GM18520 (cell line): ENCODE data around the gene RAB11FIP4.
"Not testable (repeated sequence)": the region's sequence is repeated elsewhere in the genome, so short reads cannot be mapped to it uniquely, and the experiment has no call there.

Source experiments
- ATAC-seq: cut with Tn5 transposase; IDR thresholded peaks from one replicate; pipeline ENCODE4 v1.9.1; 2021; ENCODE audit not compliant: unreplicated experiment

The RAB11FIP4 gene

DNA sequence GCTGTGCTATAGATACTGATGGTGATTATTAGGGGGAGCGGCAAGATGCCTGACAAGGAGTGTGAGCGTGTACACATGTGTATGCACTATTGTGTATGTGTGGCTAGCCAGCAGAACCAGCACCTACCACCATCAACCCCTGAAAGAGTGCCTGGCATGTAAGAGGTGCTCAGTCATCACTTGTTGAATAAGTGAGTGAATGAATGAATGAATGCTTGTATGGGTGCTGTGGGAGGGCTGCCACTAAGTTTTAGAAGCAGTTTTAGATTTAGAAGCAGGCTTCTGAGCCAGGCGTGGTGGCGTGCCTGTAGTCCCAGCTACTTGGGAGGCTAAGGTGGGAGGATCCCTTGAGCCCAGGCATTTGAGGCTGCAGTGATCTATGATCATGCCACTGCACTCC, 37.0 kb downstream of the RAB11FIP4 start:
- no peak for ATAC-seq

DNA sequence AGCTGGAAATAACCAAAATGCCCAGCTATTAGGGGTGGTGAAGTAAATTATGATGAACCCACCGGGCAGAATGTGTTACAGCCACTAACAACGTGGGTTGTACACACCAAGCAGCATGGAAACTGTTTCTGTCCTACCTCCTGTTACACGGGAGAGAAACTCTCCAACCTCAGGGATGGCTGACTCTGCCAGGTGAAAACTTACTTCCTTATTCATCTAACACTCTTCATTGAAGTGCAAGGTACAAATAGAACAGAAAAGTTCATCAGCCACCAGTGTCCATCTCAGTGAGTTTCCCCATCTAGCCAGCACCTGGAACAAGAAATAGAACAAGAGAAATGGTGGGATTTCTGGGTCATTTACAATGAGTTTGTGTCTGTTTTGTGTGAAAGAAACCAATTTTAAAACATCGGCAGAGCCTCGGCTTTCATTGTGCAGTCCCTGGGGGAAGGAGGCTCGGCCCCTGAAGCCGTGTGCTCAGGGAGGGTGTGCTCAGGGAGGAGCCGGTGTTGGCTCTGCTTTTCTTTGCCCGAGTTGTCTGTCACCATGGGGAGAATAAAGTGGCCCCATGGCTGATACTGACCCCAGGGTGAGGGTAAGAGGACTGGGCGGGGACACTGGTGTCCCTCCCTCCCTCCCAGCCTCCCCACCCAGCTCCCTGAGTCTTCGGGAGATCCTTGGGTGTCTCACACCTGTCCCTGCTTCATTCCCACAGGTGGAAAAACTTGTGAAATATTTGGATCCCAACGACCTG, 39.8 kb downstream of the RAB11FIP4 start:
- no peak for ATAC-seq

DNA sequence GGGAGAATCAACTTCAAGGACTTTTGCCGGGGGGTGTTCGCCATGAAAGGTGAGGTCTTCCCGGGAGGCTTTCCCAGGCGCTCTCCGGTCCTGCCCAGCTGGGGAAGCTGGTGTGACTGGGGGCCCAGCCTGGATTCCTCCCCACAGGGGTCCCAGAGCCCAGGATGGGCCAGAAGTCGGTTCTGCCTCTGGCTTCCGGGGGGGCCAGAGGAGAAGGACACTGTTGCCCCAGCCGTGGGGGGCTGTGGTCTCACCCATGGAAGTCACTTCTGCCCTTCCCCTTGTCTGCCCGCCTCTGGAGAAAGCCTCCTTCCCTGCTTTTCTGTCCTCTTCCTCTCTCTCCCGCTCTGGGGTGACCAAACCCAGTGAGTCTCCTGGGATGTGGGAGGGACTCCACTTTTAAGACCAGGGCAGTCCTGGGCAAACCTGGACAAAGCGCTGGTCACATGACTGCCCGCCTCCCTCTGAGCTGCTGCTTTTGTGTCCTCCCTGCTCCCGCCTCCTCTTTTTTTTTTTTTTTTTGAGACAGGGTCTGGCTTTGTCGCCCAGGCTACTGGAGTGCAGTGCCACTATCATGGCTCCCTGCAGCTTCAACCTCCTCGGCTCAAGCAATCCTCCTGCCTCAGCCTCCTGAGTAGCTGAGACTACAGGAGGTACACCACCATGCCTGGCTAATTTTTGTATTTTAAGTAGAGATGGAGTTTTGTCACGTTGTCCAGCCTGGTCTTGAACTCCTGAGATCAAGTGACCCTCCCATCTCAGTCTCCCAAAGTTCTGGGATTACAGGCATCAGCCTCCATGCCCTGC, 40.6 kb downstream of the RAB11FIP4 start:
- no peak for ATAC-seq

DNA sequence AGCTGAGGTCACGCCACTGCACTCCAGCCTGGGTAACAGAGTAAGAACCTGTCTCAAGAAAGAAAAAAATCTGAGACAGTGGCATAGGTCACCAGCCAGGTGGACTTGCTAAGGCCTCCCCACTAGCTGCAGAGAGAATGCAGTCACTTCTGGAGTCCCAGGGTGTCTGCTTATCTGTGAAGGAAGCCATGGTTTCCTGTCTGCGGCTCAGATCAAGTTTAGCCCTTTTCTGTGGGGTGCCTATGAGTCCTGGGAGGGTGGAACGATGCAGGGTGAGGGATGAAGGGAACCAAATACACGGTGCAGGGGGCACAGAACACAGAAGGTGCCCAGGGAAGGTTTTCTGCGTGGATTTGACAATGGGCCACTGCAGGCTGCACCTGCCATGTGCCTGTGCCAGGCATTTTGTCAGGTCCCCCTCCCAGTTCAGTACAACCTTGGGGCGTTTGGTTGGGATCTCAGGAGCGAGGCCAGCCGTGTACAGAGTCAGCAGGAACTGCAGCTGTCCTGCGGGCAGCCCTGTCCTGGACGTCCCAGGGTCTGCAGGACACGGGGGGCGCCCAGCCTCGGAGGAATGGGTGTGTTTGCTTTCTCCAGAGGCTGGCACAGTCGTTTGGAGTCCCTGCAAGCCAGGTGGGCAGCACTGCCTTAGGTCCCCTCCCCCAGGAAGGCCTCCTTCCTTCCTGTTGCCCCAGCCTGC, 41.8 kb downstream of the RAB11FIP4 start:
- ATAC-seq = no peak

DNA sequence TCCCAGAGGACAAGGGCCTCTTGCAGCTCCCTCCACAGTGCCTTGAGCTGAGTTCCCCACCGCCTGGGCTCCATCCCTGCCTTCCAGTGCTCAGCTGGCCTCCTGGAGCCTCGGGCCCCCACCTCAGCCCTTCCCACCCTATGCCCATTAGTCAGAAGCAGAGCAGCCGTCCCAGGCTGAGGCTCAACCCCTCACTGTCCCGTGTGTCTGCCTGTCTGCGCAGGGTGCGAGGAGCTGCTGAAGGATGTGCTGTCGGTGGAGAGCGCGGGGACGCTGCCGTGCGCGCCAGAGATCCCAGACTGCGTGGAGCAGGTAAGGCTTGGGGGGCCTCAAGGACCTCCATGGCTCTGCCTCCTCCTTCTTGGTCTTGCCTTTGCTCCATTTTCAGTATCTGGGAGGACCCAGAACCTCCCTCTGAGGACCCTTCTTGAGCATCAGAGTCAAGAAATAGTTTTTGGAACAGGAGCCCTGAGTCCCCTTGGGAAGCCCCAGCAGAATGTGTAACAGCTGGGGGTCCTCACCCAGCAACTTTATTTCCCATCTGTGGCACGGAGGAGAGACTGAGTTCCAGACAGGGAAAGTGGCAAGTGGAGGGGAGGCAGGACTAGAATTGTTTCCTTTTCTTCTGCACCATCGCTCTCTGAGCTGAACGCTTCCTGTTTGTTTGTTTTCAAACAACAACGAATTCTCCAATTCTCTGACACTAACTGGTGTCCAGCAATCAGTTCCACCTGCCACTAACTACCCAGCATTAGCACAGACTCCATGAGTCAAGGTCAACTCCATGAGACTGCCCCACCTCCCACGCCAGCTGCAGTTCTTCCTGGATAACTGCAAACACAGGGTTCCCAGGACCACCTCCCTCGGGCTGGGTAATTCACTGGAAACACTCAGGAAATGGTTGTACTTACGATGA, 42.6 kb downstream of the RAB11FIP4 start:
- no peak for ATAC-seq

DNA sequence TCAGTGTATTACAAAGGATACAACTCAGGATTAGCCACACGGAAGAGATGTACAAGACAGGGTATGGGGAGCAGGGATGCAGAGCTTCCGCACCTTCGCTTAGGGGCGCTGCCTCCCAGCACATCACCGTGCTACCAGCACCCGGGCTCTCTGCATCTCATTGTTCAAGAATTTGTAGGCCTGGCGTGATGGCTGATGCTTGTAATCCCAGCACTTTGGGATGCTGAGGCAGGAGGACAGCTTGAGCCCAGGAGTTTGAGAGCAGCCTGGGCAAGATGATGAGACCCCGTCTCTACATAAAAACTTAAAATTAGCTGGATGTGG, 43.2 kb downstream of the RAB11FIP4 start:
- ATAC-seq = no peak

DNA sequence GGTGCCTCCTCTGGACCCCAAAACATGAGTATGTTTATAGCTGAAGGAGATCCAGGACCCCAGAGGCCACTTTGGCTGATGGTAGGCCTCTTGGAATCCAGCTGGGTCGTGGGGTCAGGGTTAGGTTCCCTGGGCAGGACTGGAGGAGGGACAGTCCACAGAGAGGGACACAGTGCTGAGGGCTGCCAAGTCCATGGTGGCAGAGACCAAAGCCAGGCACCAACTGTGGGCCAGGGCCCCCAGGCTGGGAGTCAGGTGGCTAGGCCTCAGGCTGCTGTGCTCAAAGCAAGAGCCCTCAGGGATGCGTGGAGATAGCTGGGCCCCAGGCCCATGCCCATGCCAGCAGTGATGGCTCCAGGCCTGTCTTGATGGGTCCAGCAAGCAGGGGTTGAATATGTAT, 44.1 kb downstream of the RAB11FIP4 start:
- ATAC-seq = no peak

DNA sequence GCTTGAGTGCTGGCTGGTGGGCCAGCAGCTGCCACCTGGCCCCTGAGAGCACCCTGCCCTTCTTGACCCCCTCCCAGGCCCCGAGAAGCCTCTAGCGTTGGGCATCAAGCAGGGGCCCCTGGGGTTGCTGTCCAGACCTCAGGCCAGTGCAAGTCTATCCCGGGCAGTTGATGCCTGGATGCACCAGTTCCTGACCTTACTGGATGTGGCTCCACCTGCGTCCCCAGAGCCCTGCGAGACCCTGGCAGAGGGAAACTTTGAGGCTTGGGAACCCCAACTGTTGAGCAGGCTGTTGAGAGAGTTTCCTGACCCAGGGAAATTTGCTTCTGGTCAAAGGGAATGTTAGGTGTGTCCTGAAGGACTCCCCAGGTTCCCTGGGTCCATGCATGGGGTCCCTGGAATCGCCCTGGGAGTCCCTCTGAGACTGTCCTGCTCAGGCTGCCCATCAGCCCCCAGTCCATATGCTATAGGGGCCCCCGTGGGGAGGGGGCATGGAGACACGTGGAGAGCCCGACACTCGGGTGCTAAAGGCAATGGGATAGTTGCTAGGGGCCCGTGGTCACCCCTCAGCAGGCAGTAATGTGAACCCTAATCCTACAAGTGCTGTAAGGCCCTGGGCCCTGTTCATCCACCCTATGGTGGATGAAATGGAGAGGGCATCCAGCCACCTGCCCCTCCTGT, 46.4 kb downstream of the RAB11FIP4 start:
- ATAC-seq = no peak

DNA sequence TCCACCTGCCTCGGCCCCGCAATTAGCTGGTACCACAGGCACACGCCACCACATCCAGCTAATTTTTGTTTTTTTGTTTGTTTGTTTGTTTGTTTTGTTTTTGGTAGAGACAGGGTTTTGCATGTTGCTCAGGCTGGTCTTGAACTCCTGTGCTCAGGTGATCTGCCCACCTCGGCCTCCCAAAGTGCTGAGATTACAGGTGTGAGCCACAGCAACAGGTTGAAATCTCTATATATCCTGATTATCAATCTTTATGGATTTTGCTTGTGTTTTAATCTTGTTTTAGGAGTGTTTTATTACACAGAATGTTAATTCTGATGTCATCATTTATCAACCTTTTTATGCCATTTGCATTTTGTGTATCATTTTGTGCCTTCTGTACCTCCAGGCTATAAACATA, 48.2 kb downstream of the RAB11FIP4 start:
- ATAC-seq = no peak

DNA sequence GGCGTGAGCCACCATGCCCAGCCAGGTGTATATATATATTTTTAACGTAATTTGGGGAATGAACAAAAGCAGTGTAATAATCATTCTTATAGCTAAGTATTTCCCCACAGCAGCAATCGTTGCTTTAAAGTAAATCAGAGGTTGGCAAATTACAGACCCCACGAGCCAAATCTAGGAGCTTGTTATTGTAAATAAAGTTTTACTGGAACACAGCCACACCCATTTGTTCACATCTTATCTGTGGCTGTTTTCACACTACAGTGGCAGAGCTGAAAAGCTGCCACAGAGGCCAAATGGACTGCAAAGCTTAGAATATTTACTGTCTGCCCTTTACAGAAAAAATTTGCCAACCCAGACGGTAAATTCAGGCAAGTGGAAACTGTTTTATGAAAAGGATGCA, 50.8 kb downstream of the RAB11FIP4 start:
- ATAC-seq = no peak

DNA sequence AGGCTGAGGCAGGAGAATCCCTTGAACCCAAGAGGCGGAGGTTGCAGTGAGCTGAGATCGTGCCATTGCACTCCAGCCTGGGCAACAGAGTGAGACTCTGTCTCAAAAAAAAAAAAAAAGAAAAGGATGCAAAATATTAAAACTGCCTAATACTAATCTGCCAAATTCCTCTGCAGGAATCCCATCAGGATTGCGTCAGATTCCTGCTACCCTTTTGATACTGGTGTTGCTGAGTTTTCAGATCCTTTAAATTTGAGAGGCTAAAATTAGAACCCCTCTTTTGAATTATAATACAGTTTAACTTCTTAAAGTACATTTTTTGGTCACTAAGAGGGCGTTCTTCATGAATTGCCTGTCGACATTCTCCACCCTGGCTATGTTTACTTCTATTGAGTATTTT, 51.4 kb downstream of the RAB11FIP4 start:
- not testable (repeated sequence) for ATAC-seq

DNA sequence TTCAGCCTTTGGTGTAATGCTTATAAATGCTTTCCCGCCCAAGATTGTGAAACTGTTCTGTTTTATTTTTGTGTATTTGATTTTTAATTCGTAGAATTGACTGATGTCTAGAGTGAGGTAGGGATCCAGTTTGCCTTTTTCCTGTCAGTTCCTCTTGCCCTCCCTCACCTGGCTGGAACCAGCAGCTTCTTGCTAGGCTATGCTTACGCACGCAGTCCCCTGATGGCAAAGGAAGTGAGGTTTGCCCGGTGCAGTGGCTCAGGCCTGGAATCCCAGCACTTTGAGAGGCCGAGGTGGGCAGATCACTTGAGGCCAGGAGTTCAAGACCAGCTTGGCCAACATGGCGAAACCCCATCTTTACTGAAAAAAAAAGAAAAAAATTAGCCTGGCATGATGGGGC, 51.9 kb downstream of the RAB11FIP4 start:
- ATAC-seq = no peak

DNA sequence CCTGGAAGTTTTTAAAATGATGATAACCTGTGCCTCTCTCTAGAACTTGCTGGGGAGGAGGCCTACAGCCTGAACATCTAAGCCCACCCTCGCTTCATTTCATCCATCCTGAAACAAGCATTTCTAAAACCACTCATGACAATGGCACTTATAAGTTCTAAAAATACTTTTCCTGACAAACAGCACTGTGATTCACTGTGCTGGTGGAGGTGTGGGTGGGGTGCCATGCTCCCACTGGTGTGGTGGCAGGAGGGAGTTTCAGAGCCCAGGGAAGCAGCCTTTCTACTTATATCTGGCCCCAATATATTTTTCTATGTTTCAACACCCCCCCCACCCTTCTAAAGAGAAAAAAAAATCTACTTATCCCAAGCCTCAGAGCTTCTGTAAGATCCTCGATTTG, 52.6 kb downstream of the RAB11FIP4 start:
- no peak for ATAC-seq

DNA sequence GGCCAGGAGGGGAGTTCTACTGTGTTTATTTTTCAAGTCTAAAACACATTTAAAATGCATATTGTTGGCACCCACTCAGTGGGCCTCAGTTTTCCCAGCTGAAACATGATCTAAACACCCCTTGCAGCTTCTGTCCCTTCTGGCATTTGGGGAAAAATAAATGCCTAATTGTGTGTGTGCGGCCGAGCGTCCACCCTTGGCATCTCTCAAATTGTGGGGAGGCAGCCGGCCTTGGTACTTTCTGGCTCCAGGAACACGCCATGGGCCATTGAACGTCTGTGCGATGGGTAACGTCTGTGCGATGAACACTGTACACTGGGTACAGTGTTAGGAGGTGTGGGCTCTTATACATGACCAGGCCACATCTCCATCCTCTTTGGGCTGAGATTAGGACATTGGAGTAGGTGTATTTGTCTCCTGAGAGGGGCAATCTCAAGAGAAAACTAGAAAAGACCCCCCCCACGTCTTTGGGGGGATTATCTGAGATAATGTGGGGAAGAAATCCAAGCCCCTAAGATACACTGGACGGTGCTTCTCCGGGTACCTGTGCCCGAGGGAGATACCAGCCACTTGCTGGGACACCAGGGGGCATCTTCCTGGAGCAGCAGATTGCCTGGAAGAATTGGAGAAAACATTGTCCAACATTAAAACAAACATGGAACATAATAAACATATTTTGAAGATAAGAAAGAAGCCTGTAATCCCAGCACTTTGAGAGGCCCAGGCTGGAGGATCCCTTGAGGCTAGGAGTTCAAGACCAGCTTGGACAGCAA, 54.9 kb downstream of the RAB11FIP4 start:
- no peak for ATAC-seq

DNA sequence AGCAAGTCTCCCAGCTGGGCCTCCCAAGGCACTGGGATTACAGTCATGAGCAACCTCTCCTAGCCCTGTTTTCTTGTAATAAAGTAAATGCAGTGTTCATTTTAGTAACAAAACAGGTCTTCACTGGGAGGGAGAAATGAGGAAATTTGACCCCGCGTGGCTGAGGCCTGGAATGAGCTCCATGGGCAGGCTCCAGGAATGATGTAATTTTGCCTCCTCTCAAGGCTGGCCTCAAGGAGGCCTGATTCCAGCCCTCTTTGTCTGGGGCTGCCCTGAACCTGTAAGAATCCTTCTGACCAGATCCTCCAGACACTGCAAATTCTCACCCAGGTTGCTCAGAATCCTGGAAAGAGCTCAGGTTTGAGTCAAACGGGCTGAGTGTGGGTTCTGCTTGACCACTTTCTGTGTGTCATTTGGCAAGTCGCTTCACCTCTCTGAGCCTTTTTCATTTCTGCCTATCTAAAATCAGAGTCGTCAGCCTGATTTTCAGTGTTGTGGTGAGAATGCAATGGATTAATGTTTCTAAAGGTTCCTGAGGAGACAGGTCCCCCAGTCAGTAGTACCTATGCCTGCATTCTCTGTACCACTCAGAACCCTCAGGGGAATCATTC, 57.1 kb downstream of the RAB11FIP4 start:
- ATAC-seq = no peak

DNA sequence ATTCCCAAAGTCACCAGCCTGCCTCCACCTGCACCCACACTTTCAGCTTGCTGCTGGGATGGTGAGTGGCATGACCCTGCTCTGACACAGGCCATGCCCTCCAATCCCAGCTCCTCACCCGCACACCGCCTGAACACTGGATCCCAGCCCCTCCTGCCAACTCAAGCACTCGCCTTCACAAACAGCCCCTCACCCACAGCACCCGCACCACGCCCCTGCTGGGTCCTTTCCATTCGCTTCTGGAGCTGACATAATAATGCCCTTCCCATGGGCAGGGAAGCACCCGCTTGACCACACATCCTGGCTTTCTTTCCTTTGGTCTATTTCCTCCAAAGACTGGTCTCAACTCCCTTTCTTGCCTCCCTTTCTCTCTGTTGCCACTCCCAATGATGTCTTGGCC, 57.6 kb downstream of the RAB11FIP4 start:
- no peak for ATAC-seq

DNA sequence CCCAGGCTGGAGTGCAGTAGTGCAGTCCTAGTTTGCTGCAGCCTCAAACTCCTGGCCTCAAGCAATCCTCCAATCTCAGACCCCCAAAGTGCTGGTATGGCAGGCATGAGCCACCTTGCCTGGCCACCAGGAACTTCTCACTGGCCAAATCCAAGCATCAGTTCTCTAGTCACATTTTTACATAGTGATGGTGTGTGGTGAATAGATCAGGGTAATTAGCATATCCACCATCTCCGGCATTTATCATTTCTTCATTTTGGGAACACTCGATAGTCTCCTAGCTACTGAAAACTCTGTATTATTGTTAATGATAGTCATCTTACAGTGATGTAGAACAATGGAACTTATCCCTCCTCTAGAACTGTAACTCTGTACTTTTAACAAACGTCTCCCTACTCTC, 58.3 kb downstream of the RAB11FIP4 start:
- no peak for ATAC-seq

DNA sequence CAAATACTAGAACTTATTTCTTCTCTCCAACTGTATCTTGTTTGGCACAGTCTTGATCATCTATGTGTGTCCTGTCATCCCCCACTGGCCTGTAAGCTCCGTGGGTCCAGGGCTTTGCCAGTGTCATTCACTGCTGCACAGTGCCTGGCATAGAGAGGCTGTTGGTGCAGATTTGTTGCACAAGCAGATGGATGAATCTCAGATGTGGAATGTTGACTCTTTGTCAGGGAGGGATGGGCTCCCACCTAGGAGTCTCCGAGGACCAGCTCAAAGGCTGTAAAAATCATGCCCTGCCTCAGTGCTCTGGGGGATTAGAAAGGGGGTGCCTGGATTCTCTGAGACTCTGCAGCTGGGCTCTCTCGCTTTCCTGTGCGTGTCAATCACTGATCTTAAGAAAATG, 60.6 kb downstream of the RAB11FIP4 start:
- no peak for ATAC-seq

DNA sequence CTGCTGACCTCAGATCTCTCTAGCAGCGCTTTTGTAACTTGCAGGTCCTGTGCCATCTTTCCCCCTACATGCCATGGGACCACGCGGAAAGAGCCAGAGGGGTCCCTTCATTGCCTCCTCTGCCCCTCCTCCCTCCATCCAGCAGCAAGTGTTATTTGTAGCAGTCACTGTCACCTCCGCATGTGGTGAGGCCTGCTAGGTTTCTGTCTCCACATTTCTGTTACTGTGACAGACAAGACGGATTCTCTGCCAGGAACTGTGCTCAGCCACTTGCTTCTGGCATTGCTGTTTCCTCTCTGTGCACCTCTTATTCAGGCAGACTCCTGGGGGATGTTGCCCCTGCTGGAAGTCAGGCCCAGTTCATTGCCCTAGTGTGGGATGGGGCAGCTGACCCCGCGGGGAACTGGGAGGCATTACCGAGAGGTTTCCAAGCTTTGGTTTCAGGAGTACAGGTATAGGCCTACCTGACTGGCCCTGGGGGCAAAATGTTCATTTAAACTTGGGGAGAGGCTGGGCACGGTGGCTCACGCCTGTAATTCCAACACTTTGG, 61.2 kb downstream of the RAB11FIP4 start:
- no peak for ATAC-seq
